HepG2 (cell line): Measurements from ENCODE around the gene RGS19. TPM values are rescaled to one million over a fixed set of nuclear protein-coding genes. Genes with fewer than 3 reads are reported as not detected.

Experiments
- CAMTA2 ChIP-seq: sonication (generic); formaldehyde crosslinking; IDR thresholded peaks from 2 replicates; pipeline ENCODE4 v1.4.0; 2020; ENCODE audit warnings: mild to moderate bottlenecking, missing genetic modification reagents, borderline replicate concordance
- DPF2 ChIP-seq: sonication (generic); formaldehyde crosslinking; IDR thresholded peaks from 2 replicates; pipeline ENCODE4 v1.4.0; 2020; ENCODE audit warnings: mild to moderate bottlenecking, low read depth, missing genetic modification reagents, borderline replicate concordance
- EEA1 ChIP-seq: sonication (generic); formaldehyde crosslinking; IDR thresholded peaks from 2 replicates; pipeline ENCODE4 v1.5.1; 2020; ENCODE audit warnings: mild to moderate bottlenecking, missing genetic modification reagents, borderline replicate concordance
- FOXK1 ChIP-seq: sonication (generic); formaldehyde crosslinking; IDR thresholded peaks from 2 replicates; pipeline ENCODE4 v1.4.0; 2020; ENCODE audit warnings: low read depth, missing genetic modification reagents, borderline replicate concordance
- MAFK ChIP-seq, 2 experiments: IDR thresholded peaks in 1 of 2; conservative IDR thresholded peaks in 1 of 2; 2 replicates each; pipeline ENCODE4 v1.6.1; 2011; ENCODE audit warnings: improper control_type of control experiment in 2 of 2, low read length in 2 of 2
- MLXIP ChIP-seq: sonication (generic); formaldehyde crosslinking; IDR thresholded peaks from 2 replicates; pipeline ENCODE4 v1.9.0; 2021; ENCODE audit warnings: missing genetic modification reagents, borderline replicate concordance
- MYC ChIP-seq: sonication (generic); formaldehyde crosslinking; IDR thresholded peaks from 2 replicates; pipeline ENCODE4 v1.9.0; 2021; ENCODE audit warnings: missing genetic modification reagents, borderline replicate concordance
- SALL1 ChIP-seq: sonication (generic); formaldehyde crosslinking; IDR thresholded peaks from 2 replicates; pipeline ENCODE4 v1.8.0; 2022; ENCODE audit warnings: mild to moderate bottlenecking, missing genetic modification reagents
- SMARCE1 ChIP-seq: fragments of 450-650 bp; IDR thresholded peaks from 2 replicates; pipeline ENCODE4 v1.6.1; 2017; ENCODE audit warnings: borderline replicate concordance
- ZBTB4 ChIP-seq: sonication (generic); formaldehyde crosslinking; IDR thresholded peaks from 2 replicates; pipeline ENCODE4 v1.4.0; 2020; ENCODE audit warnings: missing genetic modification reagents, mild to moderate bottlenecking, borderline replicate concordance
- ZNF383 ChIP-seq: sonication (generic); formaldehyde crosslinking; IDR thresholded peaks from 2 replicates; pipeline ENCODE4 v1.4.0; 2020; ENCODE audit warnings: missing genetic modification reagents, mild to moderate bottlenecking, borderline replicate concordance
- ZNF430 ChIP-seq: sonication (generic); formaldehyde crosslinking; IDR thresholded peaks from 2 replicates; pipeline ENCODE4 v1.9.0; 2021; ENCODE audit warnings: mild to moderate bottlenecking, missing genetic modification reagents
- ZNF503 ChIP-seq: sonication (generic); formaldehyde crosslinking; IDR thresholded peaks from 2 replicates; pipeline ENCODE4 v1.4.0; 2020; ENCODE audit warnings: missing genetic modification reagents
- ZNF513 ChIP-seq: sonication (generic); formaldehyde crosslinking; conservative IDR thresholded peaks from 2 replicates; pipeline ENCODE4 v1.5.0; 2020; ENCODE audit warnings: missing genetic modification reagents
- ZNF557 ChIP-seq: sonication (generic); formaldehyde crosslinking; IDR thresholded peaks from 2 replicates; pipeline ENCODE4 v1.4.0; 2020; ENCODE audit warnings: missing genetic modification reagents
- ZSCAN5A ChIP-seq: sonication (generic); formaldehyde crosslinking; IDR thresholded peaks from 2 replicates; pipeline ENCODE4 v1.8.0; 2022; ENCODE audit warnings: mild to moderate bottlenecking, missing genetic modification reagents, borderline replicate concordance
- polyA plus RNA-seq, 8 experiments: library from polyadenylated mRNA; depleted of rRNA in 3 of 8; stranded (reverse) in 7 of 8; unstranded in 1 of 8; fragments of >200 nt; fragmentation: Illumina TruSeq in 4 of 8; extraction: Trizol in 4 of 8; gene quantifications; 2 replicates each; pipeline versions ENCODE4 v1.2.1 to v1.2.3, GENCODE V29; 2011 to 2016; ENCODE audit warnings: low read depth in 4 of 8, missing spikeins in 1 of 8, mixed read lengths in 1 of 8; ENCODE audit not compliant: insufficient read depth in 1 of 8
- total RNA-seq, 5 experiments: library from RNA; depleted of rRNA; stranded (reverse); fragments of >200 nt; fragmentation: Illumina TruSeq; extraction: Trizol; gene quantifications; 2 replicates each; pipeline ENCODE4 v1.2.3, GENCODE V29; 2016; ENCODE audit warnings: low read depth in 1 of 5

Gene RGS19
- total and polyA plus RNA-seq, 2 of the 13 experiments (the other 11 are each of a cell fraction or from before 2014, with no cell fraction given): 10.7 to 11.9 TPM

- peak; percentile 100 for TF ChIP-seq ZBTB4 (CRISPR knock-in tag)
- TF ChIP-seq ZNF383 (CRISPR knock-in tag): no peak
- peak; percentile 87; the same call in 1 of the 2 replicates for TF ChIP-seq ZSCAN5A (CRISPR knock-in tag)
- 0 out of 2 replicates have a peak, but pooled peaks have one; percentile 52 for TF ChIP-seq EEA1 (CRISPR knock-in tag)
- no peak for TF ChIP-seq ZNF557 (CRISPR knock-in tag)
- TF ChIP-seq SALL1 (CRISPR knock-in tag): peak; percentile 44
- no peak for TF ChIP-seq MLXIP (CRISPR knock-in tag)
- TF ChIP-seq MAFK (conservative IDR thresholded peaks at IDR 0.05 in 1 of 2, IDR thresholded peaks at IDR 0.05 in 1 of 2; ENCODE audit: low read length in 2 of 2): no peak
- TF ChIP-seq SMARCE1: no peak
- TF ChIP-seq DPF2 (CRISPR knock-in tag): peak; percentile 34; the same call in 1 of the 2 replicates
- no peak for TF ChIP-seq ZNF513 (CRISPR knock-in tag)
- 0 out of 2 replicates have a peak, but pooled peaks have one; percentile 78 for TF ChIP-seq ZNF430 (CRISPR knock-in tag)
- TF ChIP-seq CAMTA2 (CRISPR knock-in tag): no peak
- TF ChIP-seq FOXK1 (CRISPR knock-in tag): no peak
- 0 out of 2 replicates have a peak, but pooled peaks have one; percentile 23 for TF ChIP-seq MYC (CRISPR knock-in tag)
- TF ChIP-seq ZNF503: no peak
Measured at GRCh38 chr20:64056889-64057627, 22.3 kb downstream of the RGS19 start (continued).
